DMS53 treated with DMSO at 0.1 percent for 48 hours (cell line): ENCODE measurements around the gene SYT7.
"Not testable (repeated sequence)": the region's sequence is repeated elsewhere in the genome, so short reads cannot be mapped to it uniquely, and the experiment has no call there.

Experiments used
- DNase-seq: peaks from one replicate; lab custom pipeline; 2025; ENCODE audit not compliant: unreplicated experiment; lab: John Stamatoyannopoulos, UW

The SYT7 gene

GRCh38 chr11:61480994-61481335, 99.9 kb downstream of the SYT7 start:
- no peak for DNase-seq

- DNase-seq = no peak
Observed at GRCh38 chr11:61480261-61480993, 100.4 kb downstream of the SYT7 start.

DNA sequence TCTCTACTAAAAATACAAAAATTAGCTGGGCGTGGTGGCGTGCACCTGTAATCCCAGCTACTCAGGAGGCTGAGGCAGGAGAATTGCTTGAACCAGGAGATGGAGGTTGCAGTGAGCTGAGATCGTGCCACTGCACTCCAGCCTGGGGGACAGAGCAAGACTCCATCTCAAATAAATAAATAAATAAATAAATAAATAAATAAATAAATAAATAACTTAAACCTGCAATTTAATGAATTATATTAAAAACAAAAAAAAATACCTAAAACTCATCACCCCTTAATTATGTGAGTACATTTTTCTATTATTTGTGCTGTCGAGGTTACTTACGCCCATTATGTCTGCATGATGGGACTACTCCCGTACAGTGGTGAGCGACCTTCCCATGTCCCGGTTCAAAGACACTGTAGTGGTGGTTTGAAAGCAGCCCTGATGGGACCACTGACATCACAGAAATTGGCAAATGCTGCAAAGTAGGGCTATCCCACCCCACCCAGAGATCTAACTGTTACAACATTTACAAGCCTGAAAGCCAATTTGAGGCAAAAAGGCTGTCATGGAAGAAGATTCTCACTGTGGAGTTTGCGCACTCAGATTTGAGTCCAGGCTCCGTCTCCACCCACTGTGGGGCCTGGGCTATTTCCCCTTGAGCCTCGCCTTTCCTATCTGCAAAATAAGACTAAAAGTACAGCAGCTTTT, 101.4 kb downstream of the SYT7 start:
- DNase-seq = not testable (repeated sequence)

GRCh38 chr11:61477727-61478148, 103.1 kb downstream of the SYT7 start:
- no peak for DNase-seq

GRCh38 chr11:61477126-61477525, 103.8 kb downstream of the SYT7 start:
- no peak for DNase-seq

DNA sequence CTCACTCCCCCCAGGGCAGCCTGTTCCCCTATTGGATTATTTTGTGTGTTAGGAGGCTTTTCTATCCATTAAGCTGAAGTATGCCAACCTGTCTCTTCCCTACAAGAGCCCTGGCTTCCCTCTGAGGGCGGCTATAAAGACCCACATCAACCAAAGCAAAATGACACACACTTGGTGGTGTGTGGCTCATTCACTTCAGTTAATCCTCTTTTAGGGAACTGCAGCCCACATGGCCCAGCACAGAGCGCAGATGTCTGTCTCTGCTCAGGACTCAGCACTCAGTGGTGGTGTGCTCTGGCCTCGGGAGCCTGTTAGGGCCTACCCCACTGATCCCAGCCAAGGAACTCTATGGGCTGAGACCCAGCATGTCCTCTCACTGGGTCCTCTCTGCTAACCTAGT, 104.5 kb downstream of the SYT7 start:
- DNase-seq = no peak

GRCh38 chr11:61475433-61475832, 105.4 kb downstream of the SYT7 start:
- DNase-seq = no peak

DNA sequence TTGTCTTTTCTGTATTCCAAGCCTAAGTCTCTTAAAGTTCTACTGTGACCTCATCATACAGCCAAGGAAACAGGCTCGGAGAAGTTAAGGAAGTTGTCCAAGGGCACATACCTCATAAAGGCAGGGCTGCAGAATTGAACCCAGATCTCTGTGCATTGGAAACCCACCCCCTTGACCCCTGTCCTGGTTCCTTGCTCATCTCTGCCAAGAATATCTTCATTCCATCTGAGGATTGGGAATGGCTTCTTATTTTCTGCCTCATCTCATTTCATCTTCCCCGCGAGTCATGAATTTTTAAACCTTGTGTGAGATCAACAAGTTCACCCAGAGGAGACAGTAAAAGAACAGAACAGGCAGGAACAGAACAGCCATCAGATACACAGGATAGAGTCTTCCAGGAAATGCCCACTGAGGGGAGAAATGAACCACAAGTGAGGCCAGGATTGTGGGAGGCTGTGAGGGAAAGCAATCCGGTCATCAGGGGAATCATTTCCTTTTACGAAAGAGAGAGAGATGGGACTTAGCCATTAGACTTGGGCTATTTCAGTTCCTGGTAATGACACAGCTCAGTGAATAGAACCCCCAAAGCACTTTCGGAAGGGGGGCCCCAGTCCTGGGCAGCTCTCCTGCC, 106.7 kb downstream of the SYT7 start:
- DNase-seq = no peak

DNA sequence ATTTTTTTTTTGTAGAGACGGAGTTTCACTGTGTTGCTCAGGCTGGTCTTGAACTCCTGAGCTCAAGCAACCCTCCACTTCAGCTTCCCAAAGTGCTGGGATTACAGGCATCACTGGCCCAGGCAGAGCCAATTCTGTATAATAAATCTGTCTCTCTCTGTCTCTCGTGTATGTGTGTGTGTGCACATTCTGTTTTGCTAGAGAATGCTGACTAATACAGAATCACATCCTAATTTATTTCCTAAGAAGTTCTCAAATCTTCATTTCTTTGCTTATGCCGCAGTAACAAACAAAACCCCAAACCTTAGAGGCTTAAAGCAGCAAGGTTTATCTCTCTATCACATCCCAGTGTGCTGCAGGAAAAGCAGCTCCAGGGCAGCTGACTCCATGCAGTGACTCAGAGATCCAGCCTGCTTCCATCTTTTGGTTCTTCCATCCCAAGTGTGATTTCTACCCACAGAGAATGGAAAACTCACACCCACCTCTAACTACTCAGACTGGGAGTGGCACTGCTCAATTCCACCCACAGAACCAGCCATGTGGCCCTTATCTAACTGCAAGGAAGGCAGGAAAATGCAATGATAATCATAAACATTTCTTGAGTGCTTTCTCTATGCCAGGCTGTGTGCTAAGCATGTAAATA, 107.4 kb downstream of the SYT7 start:
- no peak for DNase-seq

DNA sequence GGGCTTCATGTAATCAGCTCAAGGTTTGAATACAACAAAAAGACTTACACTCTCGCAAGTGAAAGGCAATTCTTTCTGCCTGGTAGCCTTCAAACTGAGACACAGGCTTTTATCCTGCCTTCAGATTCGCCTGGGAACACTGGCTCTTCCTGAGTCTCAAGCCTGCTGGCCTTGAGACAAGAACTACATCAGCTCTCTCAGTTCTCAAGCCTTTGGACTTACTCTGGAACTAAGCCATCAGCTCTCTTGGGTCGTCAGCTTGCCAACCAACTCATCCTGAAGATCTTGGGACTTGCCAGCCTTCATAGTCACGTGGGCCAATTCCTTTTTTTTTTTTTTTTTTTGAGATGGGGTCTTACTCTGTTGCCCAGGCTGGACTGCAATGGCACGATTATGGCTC, 108.0 kb downstream of the SYT7 start:
- DNase-seq = no peak

DNA sequence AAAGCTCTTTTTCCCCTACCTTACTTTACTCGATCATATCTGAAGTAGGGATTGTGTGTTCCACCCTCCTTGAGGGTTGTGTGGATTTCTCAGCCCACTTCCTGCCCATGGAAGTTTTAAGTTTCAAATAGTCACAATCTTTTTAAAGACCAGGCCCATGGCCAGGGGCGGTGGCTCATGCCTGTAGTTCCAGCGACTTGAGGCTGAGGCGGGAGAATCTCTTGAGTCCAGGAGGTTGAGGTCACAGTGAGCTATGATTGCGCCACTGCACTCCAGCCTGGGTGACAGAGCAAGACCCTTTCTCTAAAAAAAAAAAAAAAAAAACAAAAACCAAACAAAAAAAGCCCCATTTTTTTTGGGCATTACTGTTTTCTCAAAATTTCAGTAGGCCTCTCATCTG, 108.6 kb downstream of the SYT7 start:
- no peak for DNase-seq

DNA sequence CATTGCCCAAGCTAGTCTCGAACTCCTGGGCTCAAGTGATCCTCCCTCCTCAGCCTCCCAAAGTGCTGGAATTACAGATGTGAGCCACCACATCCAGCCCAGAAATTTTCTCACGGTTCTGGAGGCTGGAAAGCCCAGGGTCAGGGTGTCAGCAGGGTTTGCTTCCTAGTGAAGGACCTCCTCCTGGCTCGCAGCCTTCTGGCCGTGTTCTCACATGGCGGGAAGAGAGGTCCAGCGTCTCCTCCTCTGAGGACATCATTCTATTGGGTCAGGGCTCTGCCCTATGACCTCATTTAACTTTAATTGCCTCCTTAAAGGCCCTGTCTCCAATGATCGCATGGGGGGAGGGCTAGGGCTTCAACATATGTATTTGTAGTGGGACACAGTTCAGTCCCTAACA, 112.9 kb downstream of the SYT7 start:
- DNase-seq = no peak

DNA sequence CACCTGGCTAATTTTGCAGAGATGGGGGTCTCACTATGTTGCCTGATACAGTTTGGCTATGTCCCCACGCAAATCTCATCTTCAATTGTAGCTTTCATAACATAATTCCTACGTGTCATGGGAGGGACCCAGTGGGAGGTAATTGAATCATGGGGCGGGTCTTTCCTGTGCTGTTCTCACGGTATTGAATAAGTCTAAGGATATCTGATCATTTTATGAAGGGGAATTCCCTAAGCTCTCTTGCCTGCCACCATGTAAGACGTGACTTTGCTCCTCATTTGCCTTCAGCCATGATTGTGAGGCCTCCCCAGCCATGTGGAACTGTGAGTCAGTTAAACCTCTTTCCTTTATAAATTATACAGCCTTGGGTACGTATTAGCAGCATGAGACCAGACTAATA, 113.3 kb downstream of the SYT7 start:
- DNase-seq = not testable (repeated sequence)
